Superior temporal gyrus (tissue), 1 donor: ENCODE data around the gene TRIM27.
"Not testable (repeated sequence)": the region's sequence is repeated elsewhere in the genome, so short reads cannot be mapped to it uniquely, and the experiment has no call there.

Experiments used
- DNase-seq: peaks from one replicate; pipeline ENCODE4 v3.0.0-alpha.2; 2016; ENCODE audit errors: extremely low spot score

The TRIM27 gene, protein sequence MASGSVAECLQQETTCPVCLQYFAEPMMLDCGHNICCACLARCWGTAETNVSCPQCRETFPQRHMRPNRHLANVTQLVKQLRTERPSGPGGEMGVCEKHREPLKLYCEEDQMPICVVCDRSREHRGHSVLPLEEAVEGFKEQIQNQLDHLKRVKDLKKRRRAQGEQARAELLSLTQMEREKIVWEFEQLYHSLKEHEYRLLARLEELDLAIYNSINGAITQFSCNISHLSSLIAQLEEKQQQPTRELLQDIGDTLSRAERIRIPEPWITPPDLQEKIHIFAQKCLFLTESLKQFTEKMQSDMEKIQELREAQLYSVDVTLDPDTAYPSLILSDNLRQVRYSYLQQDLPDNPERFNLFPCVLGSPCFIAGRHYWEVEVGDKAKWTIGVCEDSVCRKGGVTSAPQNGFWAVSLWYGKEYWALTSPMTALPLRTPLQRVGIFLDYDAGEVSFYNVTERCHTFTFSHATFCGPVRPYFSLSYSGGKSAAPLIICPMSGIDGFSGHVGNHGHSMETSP

DNA sequence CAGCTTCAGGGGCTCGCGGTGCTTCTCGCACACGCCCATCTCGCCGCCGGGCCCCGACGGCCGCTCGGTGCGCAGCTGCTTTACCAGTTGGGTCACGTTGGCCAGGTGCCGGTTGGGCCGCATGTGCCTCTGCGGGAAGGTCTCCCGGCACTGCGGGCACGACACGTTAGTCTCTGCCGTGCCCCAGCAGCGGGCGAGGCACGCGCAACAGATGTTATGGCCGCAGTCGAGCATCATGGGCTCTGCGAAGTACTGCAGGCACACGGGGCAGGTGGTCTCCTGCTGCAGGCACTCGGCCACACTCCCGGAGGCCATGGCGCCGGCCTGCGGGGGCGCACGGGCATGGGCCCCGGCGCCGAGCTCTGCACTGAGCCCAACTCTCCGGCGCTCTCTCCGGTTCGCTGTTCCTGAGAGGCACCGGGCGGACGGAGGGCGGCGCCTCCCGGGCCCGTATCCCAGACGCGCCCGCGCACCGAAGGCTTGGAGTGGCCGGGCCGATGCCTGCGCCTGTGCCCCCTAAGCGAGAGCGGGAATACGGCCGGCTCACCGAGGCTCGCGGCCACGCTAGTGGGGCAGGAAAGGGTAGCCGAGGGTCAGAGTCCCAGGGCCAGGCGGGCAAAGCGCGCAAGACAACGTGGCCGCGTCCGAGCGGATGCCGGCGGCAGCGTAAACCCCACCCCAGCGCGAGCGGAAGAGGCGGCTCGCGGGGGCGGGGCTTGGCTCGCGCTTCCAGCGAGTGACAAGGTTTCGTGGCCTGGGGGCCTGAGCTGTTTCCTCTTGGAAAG is at the start of gene TRIM27:
Gene TRIM27 (minus strand): TSS at position 668 of the 785 bp plus-strand sequence. CDS start 353 bp downstream, at position 315.
- peak; percentile 92 for DNase-seq

DNA sequence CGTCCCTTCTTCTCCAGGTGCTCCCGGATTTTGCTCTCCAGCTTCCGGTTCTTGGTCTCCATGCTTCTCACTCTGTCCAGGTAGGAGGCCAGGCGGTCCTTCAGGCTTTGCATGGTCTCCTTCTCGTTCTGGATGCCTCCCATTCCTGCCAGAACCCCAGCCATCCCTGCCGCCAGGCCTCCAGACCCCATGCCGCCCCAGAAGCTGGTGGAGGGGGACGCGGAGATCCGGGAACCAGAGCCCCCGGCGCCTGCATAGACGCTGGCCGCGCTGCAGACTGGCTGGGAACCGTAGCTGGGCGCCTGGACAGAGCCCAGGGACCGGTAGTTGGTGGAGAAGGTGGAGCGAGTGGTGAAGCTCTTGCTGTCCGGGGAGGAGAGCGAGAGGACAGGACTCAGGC is 46.3 kb upstream of the TRIM27 start:
- DNase-seq = not testable (repeated sequence)

DNA sequence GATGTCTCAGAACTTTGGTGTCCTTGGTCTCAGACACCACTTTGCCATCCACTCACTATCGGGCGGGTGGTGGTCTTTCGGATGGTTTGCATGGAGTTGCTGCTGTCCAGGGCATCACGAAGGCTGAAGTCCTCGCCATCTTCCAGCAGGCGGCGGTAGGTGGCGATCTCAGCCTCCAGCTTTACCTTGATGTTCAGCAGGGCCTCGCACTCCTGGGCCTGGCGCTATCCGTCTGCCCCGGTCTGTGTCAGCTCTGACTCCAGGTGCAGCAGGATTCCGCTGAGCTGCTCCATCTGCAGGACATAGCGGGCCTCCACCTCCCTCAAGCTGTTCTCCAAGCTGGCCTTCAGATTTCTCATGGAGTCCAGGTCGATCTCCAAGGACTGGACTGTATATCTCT is 45.3 kb upstream of the TRIM27 start:
- no peak for DNase-seq

DNA sequence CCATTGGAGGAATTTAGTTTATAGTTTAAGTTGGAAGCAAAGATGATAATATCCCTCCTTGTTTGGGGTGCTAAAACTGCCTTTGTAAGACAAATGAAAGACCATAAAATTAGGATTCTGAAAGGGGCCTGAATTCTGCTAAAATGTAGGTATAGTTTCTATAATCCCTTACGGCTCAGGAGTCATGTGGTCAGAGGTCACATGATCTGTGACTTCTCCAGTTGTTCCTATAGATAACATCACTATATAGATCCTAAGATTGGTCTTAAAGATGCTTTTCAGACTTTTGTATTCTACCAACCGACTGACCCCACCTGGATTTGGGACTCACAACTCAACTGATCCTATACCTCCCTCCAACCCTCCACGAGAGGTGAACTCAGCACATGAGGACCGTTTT is 44.7 kb upstream of the TRIM27 start:
- DNase-seq = no peak

DNA sequence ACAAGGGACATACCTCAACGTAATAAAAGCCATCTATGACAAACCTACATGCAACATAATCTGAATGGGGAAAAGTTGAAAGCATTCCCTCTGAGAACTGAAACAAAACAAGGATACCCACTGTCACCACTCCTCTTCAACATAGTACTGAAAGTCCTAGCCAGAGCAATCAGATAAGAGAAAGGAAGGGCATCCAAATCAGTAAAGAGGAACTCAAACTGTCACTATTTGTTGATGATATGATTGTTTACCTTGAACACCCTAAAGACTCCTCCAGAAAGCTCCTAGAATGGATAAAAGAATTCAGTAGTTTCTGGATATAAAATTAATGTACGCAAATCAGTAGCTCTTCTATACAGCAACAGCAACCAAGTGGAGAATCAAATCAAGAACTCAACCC is 41.9 kb upstream of the TRIM27 start:
- DNase-seq = no peak

DNA sequence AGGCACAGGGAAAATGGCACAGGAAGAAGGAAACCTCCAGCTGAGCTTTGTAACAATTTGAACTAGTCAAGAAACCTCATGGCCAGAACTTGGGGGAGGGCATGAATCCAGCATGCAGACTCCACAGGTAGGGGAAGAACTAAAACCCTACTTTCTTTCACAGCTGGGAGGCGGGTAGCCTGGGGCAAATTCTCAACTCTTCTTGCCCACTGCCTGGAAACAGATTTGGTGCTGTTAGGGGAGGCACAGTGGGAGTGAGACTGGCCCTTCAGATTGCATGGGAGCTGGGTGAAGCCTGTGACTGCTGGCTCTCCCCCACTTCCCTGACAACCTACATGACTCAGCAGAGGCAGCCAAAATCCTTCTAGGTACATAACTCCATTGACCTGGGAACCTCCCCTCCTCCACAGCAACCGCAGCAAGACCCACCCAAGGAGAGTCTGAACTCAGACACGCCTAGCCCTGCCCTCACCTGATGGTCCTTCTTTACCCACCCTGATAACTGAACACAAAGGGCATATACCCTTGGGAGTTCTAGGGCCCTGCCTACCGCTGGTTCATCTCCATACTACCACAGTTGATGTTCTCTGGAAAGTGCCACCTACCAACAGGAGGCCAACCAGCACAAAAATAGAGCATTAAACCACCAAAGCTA is 37.2 kb upstream of the TRIM27 start:
- no peak for DNase-seq

DNA sequence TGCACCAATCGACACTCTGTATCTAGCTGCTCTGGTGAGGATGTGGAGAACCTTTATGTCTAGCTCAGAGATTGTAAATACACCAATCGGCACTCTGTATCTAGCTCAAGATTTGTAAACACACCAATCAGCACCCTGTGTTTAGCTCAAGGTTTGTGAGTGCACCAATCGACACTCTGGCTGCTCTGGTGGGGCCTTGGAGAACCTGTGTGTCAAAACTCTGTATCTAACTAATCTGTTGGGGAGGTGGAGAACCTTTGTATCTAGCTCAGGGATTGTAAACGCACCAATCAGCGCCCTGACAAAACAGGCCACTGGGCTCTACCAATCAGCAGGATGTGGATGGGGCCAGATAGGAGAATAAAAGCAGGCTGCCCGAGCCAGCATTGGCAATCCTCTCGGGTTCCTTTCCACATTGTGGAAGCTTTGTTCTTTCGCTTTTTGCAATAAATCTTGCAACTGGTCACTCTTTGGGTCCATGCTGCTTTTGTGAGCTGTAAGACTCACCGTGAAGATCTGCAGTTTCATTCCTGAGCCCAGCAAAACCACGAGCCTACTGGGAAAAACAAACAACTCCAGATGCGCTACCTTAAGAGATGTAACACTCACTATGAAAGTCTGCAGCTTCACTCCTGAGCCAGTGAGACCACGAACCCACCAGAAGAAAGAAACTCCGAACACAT is 34.9 kb upstream of the TRIM27 start:
- DNase-seq = not testable (repeated sequence)

DNA sequence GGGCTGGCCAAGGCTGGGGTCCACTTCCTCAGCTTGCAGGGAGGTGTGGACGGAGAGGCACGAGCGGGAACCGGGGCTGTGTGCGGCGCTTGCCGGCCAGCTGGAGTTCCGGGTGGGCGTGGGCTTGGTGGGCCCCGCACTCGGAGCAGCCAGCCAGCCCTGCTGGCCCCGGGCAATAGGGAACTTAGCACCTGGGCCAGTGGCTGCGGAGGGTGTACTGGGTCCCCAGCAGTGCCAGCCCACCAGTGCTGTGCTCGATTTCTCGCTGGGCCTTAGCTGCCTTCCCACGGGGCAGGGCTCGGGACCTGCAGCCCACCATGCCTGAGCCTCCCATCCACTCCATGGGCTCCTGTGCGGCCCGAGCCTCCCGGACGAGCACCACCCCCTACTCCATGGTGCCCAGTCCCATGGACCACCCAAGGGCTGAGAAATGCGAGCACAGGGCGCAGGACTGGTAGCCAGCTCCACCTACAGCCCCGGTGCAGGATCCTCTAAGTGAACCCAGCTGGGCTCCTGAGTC is 34.1 kb upstream of the TRIM27 start:
- not testable (repeated sequence) for DNase-seq

DNA sequence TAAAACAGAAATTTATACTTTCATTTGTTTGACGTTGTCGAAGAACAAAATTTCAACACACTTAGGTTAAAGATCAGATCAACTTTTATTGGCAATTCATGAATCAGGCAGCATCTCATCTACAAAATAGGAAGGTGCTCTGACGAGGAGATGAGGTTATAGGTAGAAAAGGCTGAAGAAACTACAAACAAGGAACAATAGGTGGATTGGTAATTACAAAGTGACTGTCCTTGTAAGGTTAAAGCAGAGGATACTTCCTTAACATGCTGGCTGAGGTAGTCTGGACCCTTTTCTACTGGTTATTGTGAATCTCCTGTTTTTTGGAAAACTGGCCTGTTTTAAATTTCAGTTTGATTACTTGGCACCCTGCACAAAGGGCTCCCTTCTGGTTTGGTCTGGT is 32.5 kb upstream of the TRIM27 start:
- DNase-seq = no peak

DNA sequence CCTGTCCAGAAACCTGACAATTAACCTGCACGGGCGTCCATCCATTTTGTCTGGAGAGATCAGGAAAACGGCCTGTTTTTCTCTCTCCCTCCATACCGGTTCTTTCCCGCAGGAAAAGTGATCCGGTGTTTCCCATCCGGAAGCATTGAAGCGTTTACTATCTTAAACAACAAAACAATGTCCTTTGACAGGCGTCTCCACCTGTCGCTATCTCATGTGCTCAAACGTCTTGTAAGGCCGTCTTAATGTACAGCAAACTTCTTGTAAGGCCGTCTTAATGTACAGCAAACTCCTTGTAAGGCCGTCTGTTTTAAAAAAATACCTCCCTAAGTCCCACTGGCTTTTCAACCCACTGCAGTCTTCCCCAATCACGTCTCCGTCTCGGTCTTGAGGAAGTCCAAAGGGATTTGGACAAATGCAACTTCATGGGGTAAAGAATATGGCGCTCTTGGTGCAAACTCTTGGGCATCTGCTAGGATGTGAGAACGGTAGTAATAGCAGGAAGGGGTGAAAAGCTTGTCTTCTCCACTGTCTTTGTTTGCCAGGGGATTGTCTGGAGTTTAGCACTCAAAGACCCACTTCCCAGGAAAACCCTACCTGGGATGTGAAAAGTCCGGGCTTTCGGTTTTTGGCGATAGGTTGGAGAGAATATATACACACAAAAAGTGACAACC is 29.9 kb upstream of the TRIM27 start:
- DNase-seq = peak; percentile 16

DNA sequence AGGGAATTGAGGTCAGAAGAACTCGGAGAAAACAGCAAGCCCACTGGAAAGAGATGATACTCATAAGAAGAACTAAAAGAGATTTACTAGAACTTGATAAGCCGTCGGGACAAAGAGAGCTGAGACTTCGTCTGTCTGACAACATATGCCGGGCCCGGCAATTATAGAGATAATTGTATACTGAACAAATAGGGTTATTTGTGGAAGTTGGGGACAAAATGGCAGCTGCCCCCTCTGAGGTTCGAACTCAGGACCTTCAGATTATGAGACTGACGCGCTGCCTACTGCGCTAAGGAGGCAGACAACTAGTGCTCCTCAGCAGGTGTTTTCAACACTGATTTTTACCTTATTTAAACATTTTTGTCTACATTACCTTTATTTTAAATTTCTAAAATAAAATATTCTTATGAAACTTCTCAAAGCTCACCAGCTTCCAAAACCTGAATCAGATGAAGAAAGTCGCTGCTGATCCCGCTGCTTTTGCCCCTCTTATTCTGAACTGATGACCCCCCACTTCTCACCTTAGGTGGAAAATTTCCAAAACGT is 29.3 kb upstream of the TRIM27 start:
- DNase-seq = peak; percentile 69

DNA sequence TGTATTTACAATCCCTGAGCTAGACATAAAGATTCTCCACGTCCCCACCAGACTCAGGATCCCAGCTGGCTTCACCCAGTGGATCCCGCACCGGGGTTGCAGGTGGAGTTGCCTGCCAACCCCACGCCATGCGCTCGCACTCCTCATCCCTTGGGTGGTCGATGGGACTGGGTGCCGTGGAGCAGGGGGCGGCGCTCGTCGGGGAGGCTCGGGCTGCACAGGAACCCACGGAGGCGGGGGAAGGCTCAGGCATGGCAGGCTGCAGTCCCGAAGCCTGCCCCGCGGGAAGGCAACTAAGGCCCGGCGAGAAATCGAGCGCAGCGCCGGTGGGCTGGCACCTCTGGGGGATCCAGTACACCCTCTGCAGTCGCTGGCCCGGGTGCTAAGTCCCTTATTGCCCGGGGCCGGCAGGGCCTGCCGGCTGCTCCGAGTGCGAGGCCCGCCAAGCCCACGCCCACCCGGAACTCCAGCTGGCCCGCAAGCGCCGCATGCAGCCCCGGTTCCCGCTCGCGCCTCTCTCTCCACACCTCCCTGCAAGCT is 25.9 kb upstream of the TRIM27 start:
- DNase-seq = not testable (repeated sequence)

DNA sequence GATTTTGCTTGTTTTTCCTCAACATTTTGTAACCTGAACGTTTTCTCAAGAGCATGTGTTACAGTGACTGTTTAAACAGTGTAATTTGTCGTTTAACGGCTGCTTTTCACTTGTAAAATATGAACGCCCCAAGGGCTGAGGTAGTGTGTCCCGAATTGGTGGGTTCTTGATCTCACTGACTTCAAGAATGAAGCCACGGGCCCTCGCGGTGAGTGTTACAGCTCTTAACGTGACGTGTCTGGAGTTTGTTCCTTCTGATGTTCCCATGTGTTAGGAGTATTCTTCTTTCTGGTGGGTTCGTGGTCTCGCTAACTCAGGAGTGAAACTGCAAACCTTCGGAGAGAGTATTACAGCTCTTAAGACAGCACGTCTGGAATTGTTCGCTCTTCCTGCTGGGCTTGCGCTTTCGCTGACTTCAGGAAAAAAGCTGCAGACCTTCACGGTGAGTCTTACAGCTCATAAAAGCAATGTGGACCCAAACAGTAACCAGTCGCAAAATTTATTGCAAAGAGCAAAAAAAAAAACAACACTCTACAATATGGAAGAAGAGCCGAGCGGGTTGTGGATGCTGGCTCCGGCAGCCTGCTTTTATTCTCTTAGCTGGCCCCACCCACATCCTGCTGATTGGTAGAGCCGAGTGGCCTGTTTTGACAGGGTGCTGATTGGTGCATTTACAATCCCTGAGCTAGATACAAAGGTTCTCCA is 25.1 kb upstream of the TRIM27 start:
- no peak for DNase-seq

DNA sequence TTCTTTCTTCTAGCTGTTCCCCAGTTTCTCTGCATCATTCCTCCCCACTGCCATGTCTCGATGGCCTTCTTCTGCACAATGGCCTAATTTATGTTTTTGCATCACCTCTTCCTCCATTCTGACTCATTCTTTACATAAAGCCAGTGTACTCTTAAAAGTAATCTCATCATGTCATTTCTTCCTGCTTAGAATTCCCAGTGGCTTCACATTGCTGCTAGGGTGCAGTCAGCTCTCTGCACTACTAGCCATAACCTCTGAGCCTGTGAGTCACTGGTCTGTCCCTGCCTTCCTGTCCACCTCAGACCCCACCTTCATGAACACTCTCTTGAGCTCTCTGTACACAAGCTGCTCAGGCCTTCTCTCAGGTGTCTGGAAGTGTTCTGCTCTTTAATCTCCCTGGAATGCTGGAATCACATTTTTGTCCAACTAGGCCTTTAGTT is 24.1 kb upstream of the TRIM27 start:
- no peak for DNase-seq

DNA sequence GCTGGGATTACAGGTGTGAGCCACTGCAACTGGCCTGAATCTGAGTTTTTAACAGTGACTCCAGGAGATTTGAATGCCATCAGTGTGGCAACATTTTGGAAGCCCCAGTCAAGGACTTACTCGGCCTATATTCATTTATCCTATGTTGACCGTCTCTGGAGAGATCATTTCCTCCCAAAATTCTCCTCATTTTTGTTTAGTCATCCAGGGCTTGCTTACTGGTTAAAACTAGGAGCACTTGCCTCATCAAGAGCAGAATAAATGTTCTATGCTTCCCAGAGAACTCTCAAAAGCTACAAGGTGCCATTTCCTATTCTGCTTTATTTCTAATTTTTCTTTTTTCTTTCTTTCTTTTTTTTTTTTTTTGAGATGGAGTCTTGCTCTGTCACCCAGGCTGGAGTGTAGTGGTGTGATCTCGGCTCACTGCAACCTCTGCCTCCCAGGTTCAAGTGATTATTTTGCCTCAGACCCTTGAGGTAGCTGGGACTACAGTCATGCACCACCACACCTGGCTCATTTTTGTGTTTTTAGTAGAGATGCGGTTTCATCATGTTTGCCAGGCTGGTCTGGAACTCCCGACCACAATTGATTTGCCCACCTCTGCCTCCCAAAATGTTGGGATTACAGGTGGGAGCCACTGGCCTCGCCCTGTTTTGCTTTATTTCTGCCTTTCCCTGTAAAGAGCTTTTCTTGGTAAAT is 23.4 kb upstream of the TRIM27 start:
- DNase-seq = no peak

DNA sequence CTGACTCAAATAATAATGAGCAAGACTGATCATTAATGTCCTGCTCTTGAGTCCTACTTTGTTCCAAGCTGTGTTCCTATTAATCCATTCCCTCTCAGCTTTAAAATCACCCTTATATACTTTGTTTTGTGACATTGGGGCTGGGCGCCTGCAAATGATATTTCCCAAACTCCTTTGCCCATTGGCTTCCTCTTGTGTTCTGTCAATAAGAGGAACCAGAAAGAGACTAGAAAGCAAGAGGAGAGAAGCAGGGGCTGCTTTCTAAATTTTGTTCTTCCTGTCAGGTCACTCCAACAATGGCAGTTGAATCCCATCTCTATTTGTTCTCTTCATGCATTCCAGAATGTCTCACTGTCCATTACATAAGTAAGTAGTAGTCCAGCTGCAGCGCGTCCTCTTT is 21.6 kb upstream of the TRIM27 start:
- no peak for DNase-seq

DNA sequence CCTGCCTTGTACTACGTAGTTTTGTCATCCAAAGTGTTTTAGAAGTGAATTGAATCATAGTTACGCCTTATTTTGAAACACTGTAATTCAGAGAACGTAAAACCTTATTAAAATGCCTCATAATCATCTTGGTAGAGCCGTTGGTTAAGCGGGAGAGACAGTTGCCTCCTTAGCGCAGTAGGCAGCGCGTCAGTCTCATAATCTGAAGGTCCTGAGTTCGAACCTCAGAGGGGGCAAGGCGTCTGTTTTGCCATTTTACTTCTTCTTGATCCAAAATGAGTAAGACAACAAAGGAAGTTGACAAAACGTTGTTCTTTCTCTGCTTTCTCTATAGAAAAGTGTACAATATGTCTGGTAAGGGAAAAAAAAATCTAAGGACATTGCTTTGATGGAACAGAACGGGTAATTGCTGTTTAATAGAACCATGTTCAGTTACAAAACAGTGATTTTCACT is 20.7 kb upstream of the TRIM27 start:
- peak; percentile 91 for DNase-seq

DNA sequence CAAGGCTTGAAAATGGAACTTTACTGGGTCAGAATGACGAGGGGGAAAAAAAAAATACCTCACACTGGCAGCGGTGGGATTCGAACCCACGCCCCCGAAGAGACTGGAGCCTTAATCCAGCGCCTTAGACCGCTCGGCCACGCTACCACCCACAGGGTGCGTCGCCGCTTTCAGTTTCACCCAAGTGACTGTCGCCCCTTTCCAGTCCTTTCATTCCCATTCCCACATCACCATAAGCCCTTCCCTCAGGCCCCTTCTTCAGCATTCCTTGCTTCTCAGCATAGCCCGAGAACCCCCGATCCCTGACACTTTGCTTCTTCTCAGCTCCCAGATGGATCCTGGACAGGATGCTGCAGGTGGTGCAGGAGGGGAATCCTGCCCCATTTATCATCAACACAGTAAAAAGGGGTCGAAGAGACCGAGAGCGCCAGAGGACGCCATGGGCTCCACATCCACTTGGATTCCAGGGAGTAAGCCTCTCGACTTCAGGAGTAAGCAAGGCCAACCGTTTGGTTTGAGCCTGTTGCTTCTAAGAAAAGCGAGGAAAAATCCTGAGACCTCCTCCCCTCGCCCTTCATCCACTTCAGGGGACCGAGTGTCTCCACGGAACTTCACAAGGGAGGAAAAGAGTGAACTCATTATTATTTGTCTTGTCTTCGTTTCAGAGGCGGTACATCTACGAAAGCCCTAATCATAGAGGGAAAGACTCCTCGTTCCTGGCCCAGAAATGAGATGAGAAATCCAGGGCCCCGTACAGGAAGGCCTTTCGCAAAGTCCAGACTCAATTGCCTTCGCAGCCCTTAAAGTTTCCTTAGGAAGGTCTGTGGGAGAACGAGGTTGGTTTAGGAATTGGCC is 20.0 kb upstream of the TRIM27 start:
- peak; percentile 81 for DNase-seq
